ENCODE data around the gene TLE5. TPM values are rescaled to one million over a fixed set of nuclear protein-coding genes. Genes with fewer than 3 reads are reported as not detected.

Gene TLE5
- total RNA-seq, 1 experiment from 2014 or later: 170 TPM

DNA sequence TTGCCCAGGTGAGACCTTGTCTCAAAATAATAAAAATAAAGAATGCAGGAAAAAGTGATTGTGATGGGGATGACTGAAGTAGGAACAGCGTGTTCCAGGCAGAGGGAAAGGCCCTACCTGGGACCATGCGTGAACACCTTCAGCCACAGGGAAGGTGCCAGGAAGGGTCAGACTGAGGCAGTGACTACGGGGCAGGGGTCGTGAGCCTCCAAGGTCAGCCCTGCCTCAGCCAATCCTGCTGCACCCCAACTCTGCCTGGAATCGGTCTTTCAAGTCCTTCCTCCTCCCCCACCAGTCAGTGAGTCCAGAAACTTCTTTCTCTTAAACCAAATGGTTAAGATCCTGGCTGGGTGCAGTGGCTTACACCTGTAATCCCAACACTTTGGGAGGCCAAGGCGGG is 17.1 kb downstream of the TLE5 start:
- TF ChIP-seq, protein P1, sequence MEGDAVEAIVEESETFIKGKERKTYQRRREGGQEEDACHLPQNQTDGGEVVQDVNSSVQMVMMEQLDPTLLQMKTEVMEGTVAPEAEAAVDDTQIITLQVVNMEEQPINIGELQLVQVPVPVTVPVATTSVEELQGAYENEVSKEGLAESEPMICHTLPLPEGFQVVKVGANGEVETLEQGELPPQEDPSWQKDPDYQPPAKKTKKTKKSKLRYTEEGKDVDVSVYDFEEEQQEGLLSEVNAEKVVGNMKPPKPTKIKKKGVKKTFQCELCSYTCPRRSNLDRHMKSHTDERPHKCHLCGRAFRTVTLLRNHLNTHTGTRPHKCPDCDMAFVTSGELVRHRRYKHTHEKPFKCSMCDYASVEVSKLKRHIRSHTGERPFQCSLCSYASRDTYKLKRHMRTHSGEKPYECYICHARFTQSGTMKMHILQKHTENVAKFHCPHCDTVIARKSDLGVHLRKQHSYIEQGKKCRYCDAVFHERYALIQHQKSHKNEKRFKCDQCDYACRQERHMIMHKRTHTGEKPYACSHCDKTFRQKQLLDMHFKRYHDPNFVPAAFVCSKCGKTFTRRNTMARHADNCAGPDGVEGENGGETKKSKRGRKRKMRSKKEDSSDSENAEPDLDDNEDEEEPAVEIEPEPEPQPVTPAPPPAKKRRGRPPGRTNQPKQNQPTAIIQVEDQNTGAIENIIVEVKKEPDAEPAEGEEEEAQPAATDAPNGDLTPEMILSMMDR (IDR thresholded peaks at IDR 0.05; ENCODE audit: unreplicated experiment): no peak
- H3K27me3 Mint-ChIP-seq (ENCODE audit: unreplicated experiment): peaks cover 11% of the 10 kb centered on the region
- H3K27ac Mint-ChIP-seq (ENCODE audit: unreplicated experiment): no peak overlapping the region
- CTCF ChIA-PET: no interaction called here
- no peaks in the 10 kb centered on the region for H3K4me1 Mint-ChIP-seq (ENCODE audit: low read depth, unreplicated experiment)
- no peaks in the 10 kb centered on the region for H3K9me3 Mint-ChIP-seq (ENCODE audit: low read depth, unreplicated experiment)
- no peak for DNase-seq
- no TSS peak for BruUV-seq (replicated peaks)
- intact Hi-C loops (cut with micrococcal nuclease; ENCODE audit: unreplicated experiment): no loop called here
- H3K36me3 Mint-ChIP-seq (ENCODE audit: insufficient read depth, unreplicated experiment): peaks cover 5% of the 10 kb centered on the region
- H3K4me3 Mint-ChIP-seq (ENCODE audit: low read depth, unreplicated experiment): no peak overlapping the region

DNA sequence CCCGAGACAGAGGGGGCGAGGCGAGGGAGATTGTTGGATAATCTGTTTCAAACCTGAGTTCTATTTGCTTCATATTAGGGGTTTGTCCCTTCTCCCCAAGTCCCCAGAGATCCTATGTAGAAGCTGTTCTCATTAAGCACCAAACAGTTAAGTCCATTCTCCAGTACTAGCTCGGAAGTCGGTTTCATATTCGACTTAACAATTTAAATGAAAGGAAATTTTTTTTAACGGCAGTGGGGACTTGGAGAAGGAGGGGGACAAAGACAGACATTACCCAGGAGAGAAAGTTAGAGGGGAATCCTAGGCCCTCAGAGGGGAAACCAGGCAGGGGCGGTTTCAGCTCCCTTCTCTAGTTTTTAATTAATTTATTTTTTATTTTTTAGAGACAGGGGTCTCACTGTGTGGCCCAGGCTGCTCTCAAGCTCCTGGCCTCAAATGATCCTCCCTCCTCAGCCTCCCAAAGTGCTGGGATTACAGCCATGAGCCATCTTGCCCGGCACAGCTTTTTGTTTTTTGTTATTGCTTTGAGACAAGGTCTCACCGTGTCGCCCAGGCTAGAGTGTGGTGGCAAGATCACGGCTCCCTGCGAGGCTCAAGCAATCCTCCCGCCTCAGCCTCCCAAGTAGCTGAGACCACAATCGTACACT is 19.6 kb downstream of the TLE5 start:
- intact Hi-C loops (cut with micrococcal nuclease; ENCODE audit: unreplicated experiment): no loop called here
- Mint-ChIP-seq H3K27me3 (ENCODE audit: unreplicated experiment) (peaks cover 7% of the 10 kb centered on the region), H3K36me3 (ENCODE audit: insufficient read depth, unreplicated experiment) (peaks cover 9% of the 10 kb centered on the region), H3K9me3 (ENCODE audit: low read depth, unreplicated experiment) (no peaks in the 10 kb centered on the region), H3K4me1 (ENCODE audit: low read depth, unreplicated experiment) (no peaks in the 10 kb centered on the region), H3K4me3 (ENCODE audit: low read depth, unreplicated experiment) (no peak overlapping the region), H3K27ac (ENCODE audit: unreplicated experiment) (no peak overlapping the region)
- no peak for DNase-seq
- BruUV-seq (replicated peaks): no TSS peak
- TF ChIP-seq, protein P1 (IDR thresholded peaks at IDR 0.05; ENCODE audit: unreplicated experiment): no peak
- CTCF ChIA-PET: interaction anchor here (0.8 kb wide), 1 partner anchor 11 kb away, joined by 4 read pairs; no protein-coding TSS in a partner anchor

DNA sequence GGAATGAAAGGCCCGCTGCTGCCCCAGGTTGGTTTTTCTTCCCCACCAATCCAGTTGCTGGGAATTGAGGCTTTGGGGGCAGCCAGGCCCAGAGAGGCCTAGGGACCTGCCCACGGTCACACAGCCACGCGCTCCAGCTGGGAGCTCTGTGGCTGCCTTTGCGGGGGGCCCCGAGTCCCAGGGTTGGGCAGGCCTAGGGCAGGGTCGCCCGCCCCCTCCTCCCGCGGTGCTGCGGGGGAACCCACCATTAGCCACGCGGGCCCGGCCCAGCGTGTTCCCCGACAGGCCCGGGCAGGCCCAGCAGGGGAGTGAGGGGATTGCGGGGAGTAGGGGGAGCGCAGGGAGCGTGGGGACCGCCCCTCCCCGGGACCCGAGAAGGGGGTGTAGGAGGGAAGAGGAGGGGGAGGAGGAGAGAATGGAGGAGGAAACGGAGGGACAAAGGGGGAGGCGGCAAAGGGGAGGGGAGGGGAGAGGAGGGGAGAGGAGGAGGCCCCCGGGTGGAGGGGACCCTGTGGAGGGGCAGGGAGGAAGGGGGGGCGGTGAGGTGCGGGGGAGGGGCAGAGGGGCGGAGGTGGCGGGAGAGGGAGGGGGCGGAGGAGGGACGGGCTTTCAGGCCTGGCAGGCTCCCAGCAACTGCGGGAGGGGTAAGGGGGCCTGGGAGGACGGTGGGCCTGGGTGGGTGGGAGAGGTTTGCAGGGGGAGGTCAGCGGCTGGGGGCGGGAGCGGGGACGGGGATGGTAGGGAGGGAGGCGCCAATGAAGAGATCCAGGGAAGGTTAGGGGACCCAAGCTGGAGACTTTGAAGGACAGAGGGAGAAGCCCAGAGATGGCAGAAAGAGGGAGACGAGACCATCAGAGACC is 20.3 kb downstream of the TLE5 start:
- H3K27me3 Mint-ChIP-seq (ENCODE audit: unreplicated experiment): no peaks in the 10 kb centered on the region
- H3K4me1 Mint-ChIP-seq (ENCODE audit: low read depth, unreplicated experiment): no peaks in the 10 kb centered on the region
- no peak for DNase-seq
- TF ChIP-seq, protein P1 (IDR thresholded peaks at IDR 0.05; ENCODE audit: unreplicated experiment): no peak
- no peak overlapping the region for H3K4me3 Mint-ChIP-seq (ENCODE audit: low read depth, unreplicated experiment)
- CTCF ChIA-PET: no interaction called here
- intact Hi-C loops (cut with micrococcal nuclease; ENCODE audit: unreplicated experiment): no loop called here
- H3K9me3 Mint-ChIP-seq (ENCODE audit: low read depth, unreplicated experiment): no peaks in the 10 kb centered on the region
- peaks cover 6% of the 10 kb centered on the region for H3K36me3 Mint-ChIP-seq (ENCODE audit: insufficient read depth, unreplicated experiment)
- no TSS peak for BruUV-seq (replicated peaks)
- no peak overlapping the region for H3K27ac Mint-ChIP-seq (ENCODE audit: unreplicated experiment)

DNA sequence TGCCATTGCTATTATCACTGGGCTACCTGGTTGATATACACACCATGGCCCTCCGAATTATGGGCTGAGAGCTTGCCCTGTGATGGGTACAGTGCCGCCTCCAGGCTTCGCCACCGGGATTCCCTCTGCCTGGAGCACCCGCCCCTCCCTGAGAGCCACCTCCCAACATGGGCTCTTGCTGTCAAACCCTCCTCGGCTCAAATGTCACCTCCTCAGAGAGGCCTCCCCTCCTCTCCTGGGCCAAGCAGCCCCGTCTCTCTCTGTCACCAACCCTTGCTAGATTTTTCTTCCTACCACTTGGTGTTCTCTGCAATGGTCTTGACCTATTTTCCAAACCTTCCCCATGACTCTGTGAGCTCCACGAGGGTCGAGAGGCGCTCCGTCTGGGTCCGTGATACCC is 21.0 kb downstream of the TLE5 start:
- Mint-ChIP-seq H3K4me3 (ENCODE audit: low read depth, unreplicated experiment) (no peak overlapping the region), H3K9me3 (ENCODE audit: low read depth, unreplicated experiment) (no peaks in the 10 kb centered on the region), H3K4me1 (ENCODE audit: low read depth, unreplicated experiment) (no peaks in the 10 kb centered on the region), H3K27ac (ENCODE audit: unreplicated experiment) (no peak overlapping the region), H3K27me3 (ENCODE audit: unreplicated experiment) (no peaks in the 10 kb centered on the region), H3K36me3 (ENCODE audit: insufficient read depth, unreplicated experiment) (peaks cover 13% of the 10 kb centered on the region)
- BruUV-seq (replicated peaks): no TSS peak
- intact Hi-C loops (cut with micrococcal nuclease; ENCODE audit: unreplicated experiment): no loop called here
- DNase-seq: no peak
- CTCF ChIA-PET: interaction anchor here (0.6 kb wide), 1 partner anchor 94 kb away, joined by 3 read pairs; no protein-coding TSS in a partner anchor
- TF ChIP-seq, protein P1 (IDR thresholded peaks at IDR 0.05; ENCODE audit: unreplicated experiment): no peak
